ENCODE results near the gene GADD45G. TPM values are rescaled to one million over a fixed set of nuclear protein-coding genes. Genes with fewer than 3 reads are reported as not detected.

GADD45G gene
- total RNA-seq, 2 donors from 2014 or later: 30.3 to 54.2 TPM

DNA sequence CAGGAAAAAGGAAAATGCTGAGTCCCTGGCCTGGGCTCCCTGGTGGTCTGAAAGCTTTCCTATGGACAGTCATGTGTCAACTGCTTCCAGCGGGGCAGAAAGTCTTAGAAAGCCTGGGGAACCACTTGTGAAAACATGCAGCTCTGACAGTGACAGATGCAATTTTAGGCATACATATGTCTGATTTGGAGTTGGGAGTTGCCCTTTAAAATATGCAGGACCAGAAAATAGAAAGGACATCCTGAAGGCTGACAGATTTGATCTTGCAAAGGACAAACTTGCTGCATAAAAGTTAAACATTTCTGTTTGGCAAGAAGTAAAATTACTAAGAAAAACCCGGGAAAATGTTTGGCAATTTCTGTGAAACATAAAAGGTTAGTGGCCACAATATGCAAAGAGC, 23.8 kb downstream of the GADD45G start:
- Histone ChIP-seq H3K27me3 (no peaks in the 10 kb centered on the region), H3K9me3 (no peaks in the 10 kb centered on the region), H3K4me3 (no peak overlapping the region), H3K36me3 (replicated peaks in 1 of 2; ENCODE audit: insufficient read depth in 1 of 2, low read depth in 2 of 2) (no peaks in the 10 kb centered on the region), H3K4me1 (peaks cover 69% of the 10 kb centered on the region), H3K27ac (no peak overlapping the region)
- 62 to 85% methylated on average over 2 of the region's 2 CpGs for WGBS, 2 donors
- DNase-seq: no peak
- no peak for ATAC-seq
- intact Hi-C loops (cut with DNase I): loop anchor here (10.0 kb wide), 1 partner anchor 366 kb away; no protein-coding TSS in a partner anchor
- no peak for TF ChIP-seq CTCF (IDR thresholded peaks at IDR 0.05)
- no peak for TF ChIP-seq POLR2A (IDR thresholded peaks at IDR 0.05)

- no peak overlapping the region for H3K27ac ChIP-seq
- DNase-seq (no peak), ATAC-seq (no peak)
- no peaks in the 10 kb centered on the region for H3K27me3 ChIP-seq
- no peaks in the 10 kb centered on the region for H3K9me3 ChIP-seq
- no peak for TF ChIP-seq CTCF (IDR thresholded peaks at IDR 0.05)
- no peak for TF ChIP-seq POLR2A (IDR thresholded peaks at IDR 0.05)
- intact Hi-C loops (cut with DNase I): loop anchor here (10.0 kb wide), 1 partner anchor 365 kb away; no protein-coding TSS in a partner anchor
- peaks cover 62% of the 10 kb centered on the region for H3K4me1 ChIP-seq
- H3K36me3 ChIP-seq (replicated peaks in 1 of 2; ENCODE audit: insufficient read depth in 1 of 2, low read depth in 2 of 2): no peaks in the 10 kb centered on the region
- 85 to 90% methylated on average over 12 of the region's 12 CpGs for WGBS, 2 donors
- H3K4me3 ChIP-seq: no peak overlapping the region
Measured at GRCh38 chr9:89629081-89629976, 24.5 kb downstream of the GADD45G start.

DNA sequence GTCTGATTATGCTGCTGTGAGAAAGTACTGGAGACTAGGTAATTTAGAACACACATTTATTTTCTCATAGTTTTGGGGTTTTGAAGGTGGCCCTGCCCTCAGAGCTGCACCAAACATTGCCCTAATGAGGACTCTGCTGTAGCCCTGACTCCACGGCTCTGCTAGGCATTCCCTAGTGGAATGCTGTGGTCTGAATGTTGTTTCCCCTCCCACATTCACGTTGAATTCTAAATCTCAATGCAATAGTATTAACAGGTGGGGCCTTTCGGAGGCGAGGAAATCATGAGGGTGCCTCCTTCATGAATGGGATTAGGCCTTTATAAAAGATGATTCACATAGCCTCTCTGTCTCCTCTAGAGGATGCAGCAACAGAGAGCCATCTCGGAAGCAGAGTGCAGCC, 25.7 kb downstream of the GADD45G start:
- no peaks in the 10 kb centered on the region for H3K36me3 ChIP-seq (replicated peaks in 1 of 2; ENCODE audit: insufficient read depth in 1 of 2, low read depth in 2 of 2)
- no peak for ATAC-seq
- intact Hi-C loops (cut with DNase I): no loop called here
- TF ChIP-seq POLR2A (IDR thresholded peaks at IDR 0.05) (no peak), CTCF (IDR thresholded peaks at IDR 0.05) (no peak)
- peaks cover 60% of the 10 kb centered on the region for H3K4me1 ChIP-seq
- no peak for DNase-seq
- H3K27ac ChIP-seq: no peak overlapping the region
- H3K4me3 ChIP-seq: no peak overlapping the region
- H3K9me3 ChIP-seq: no peaks in the 10 kb centered on the region
- 90 to 93% methylated on average over 5 of the region's 5 CpGs for WGBS, 2 donors
- H3K27me3 ChIP-seq: no peaks in the 10 kb centered on the region

DNA sequence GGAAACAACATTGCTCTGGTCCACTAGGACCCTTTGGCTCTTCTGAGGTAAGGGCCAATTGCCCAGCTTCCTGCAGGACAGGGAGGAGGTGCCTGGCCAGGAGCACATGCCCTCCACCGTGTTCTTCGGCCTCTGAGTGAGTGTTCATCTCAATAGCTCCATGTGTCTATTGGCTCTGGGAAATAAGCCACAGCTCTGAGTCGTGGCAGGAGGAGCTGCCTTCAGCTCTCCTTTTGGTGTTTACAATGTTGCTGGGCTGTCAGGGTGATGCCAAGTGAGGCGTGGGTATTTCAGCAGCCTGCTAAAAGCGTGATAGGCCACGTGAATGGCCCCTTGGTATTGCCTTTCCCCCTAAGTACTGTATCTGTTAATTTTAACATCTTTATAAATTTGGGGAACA, 26.6 kb downstream of the GADD45G start:
- Histone ChIP-seq H3K4me3 (no peak overlapping the region), H3K36me3 (replicated peaks in 1 of 2; ENCODE audit: insufficient read depth in 1 of 2, low read depth in 2 of 2) (no peaks in the 10 kb centered on the region), H3K9me3 (no peaks in the 10 kb centered on the region), H3K27ac (peak overlapping the region; percentile 28 to 63 (median 48)), H3K4me1 (peaks cover 57% of the 10 kb centered on the region), H3K27me3 (no peaks in the 10 kb centered on the region)
- DNase-seq (peak; percentile 54 to 79 (median 76)), ATAC-seq (peak; percentile 74)
- 18 to 39% methylated on average over 6 of the region's 6 CpGs for WGBS, 2 donors
- intact Hi-C loops (cut with DNase I): no loop called here
- TF ChIP-seq CTCF (IDR thresholded peaks at IDR 0.05): no peak
- TF ChIP-seq POLR2A (IDR thresholded peaks at IDR 0.05): no peak

All from body of pancreas (tissue), 4 donors.